Heart left ventricle (tissue), 16 donors: ENCODE results near the gene RIN3. TPM values are rescaled to one million over a fixed set of nuclear protein-coding genes. Genes with fewer than 3 reads are reported as not detected.

Experiments used
- ATAC-seq, 4 donors: fragments of 200-7000 bp; cut with Tn5 transposase; one replicate each; pipeline ENCODE4 v1.9.1; 2020 to 2022; ENCODE audit warnings: moderate library complexity in 4 of 4, mild to moderate bottlenecking in 3 of 4, moderate number of reproducible peaks in 1 of 4
- DNase-seq, 5 donors: peaks; one replicate each; pipeline ENCODE4 v3.0.0-alpha.2; 2020
- H3K27ac ChIP-seq, 12 donors: fragments of 200-600 bp; sonication (generic) in 4 of 12; one replicate each; pipeline versions ENCODE4 v1.5.0 to v1.8.0; 2016 to 2022; ENCODE audit warnings: mild to moderate bottlenecking in 2 of 12
- H3K27me3 ChIP-seq, 9 donors: fragments of 200-600 bp; sonication (generic) in 2 of 9; one replicate each; pipeline versions ENCODE4 v1.5.1 to v1.8.0; 2016 to 2022; ENCODE audit warnings: mild to moderate bottlenecking in 3 of 9
- H3K36me3 ChIP-seq, 9 donors: fragments of 200-600 bp; sonication (generic) in 2 of 9; one replicate each; pipeline versions ENCODE4 v1.5.0 to v1.8.0; 2018 to 2022; ENCODE audit warnings: mild to moderate bottlenecking in 2 of 9
- H3K4me1 ChIP-seq, 12 donors: fragments of 200-600 bp; sonication (generic) in 4 of 12; one replicate each; pipeline versions ENCODE4 v1.5.0 to v1.8.0; 2016 to 2022; ENCODE audit warnings: mild to moderate bottlenecking in 3 of 12
- H3K4me3 ChIP-seq, 12 donors: fragments of 200-600 bp; sonication (generic) in 4 of 12; one replicate each; pipeline versions ENCODE4 v1.5.0 to v1.8.0; 2017 to 2022; ENCODE audit warnings: mild to moderate bottlenecking in 9 of 12, moderate library complexity in 4 of 12
- H3K9me3 ChIP-seq, 12 donors: fragments of 200-600 bp; sonication (generic) in 4 of 12; one replicate each; pipeline versions ENCODE4 v1.5.0 to v1.8.0; 2016 to 2022; ENCODE audit warnings: mild to moderate bottlenecking in 1 of 12
- POLR2A ChIP-seq, 2 donors: fragments of 450-650 bp; IDR thresholded peaks; one replicate each; pipeline ENCODE4 v1.6.1; 2017; ENCODE audit warnings: antibody characterized with exemption in 2 of 2, mild to moderate bottlenecking in 2 of 2, moderate library complexity in 2 of 2
- WGBS, 4 donors: extraction: QIAGEN DNeasy Blood & Tissue Kit in 2 of 4; methylation state at CpG; one replicate each; pipeline versions ENCODE4 v1.1.5 to v1.1.7; 2013 to 2018; 5-methylcytosine and 5-hydroxymethylcytosine counted together
- intact Hi-C, 10 donors: fragments of 100-400 bp; cut with DNase I; formaldehyde crosslinking; loops; one replicate each; pipeline versions ENCODE4 v1.11.1 to v1.14.2; 2022
- polyA plus RNA-seq, 2 donors: library from polyadenylated mRNA; stranded (reverse); fragments of 200-250 nt; gene quantifications; one replicate each; pipeline ENCODE4 v1.2.3, GENCODE V29; 2013
- total RNA-seq, 9 donors: library from RNA; depleted of rRNA in 2 of 9; stranded (reverse); fragments of >200 nt in 2 of 9; fragmentation: NEBNext Ultra II Directional in 3 of 9; extraction: Animal tissue kit (Norgen Biotek cat#: 25700) in 3 of 9; gene quantifications; one replicate each; pipeline versions ENCODE4 v1.1.0 to v1.2.4, GENCODE V29; 2016 to 2023
- TF ChIP-seq, protein P1 (sequence below), 12 donors: fragments of 200-600 bp; sonication (generic) in 4 of 12; IDR thresholded peaks; one replicate each; pipeline versions ENCODE4 v1.5.0 to v1.8.0; 2018 to 2022; ENCODE audit warnings: antibody characterized with exemption in 12 of 12, mild to moderate bottlenecking in 5 of 12
- donor health status: ischemic (EF 13 %, LVEDD 7.1; RV severe dilation, severe dysfunction).
- donor health status: healthy with polysubstance abuse.
- donor health status: DM: no; HTN: yes; CAD: no.
- donor health status: DM: no; HTN: no; CAD: no.
- donor health status: ischemic (EF 25% LVEDD 6.9; RV normal size, moderate dysfunction).
- donor health status: ischemic (EF 25% LVEDD 5.7; RV mildly dilated, moderate dysfunction).
- donor health status: healthy.
- donor health status: DM: yes; HTN: yes; CAD: no.
- donor health status: ischemic (EF 35%, LVEDD 5.7; RV mildly dilated, moderate dysfunction).
- donor health status: nonischemic (EF 11% LVEDD 7.7; RV severe dilation, severe dysfunction).
- donor health status: DM: yes; HTN: yes; CAD: no.
- donor health status: PGD.
- donor health status: ischemic (EF 29% LVEDD 5.4; RV normal size, mild dysfunction).
- donor health status: nonischemic (EF 23%, LVEDD 6.1; RV moderate dilation, normal function).

The RIN3 gene
- total and polyA plus RNA-seq, 11 donors, result 8.6 to 37.0 (median 12.7) TPM

DNA sequence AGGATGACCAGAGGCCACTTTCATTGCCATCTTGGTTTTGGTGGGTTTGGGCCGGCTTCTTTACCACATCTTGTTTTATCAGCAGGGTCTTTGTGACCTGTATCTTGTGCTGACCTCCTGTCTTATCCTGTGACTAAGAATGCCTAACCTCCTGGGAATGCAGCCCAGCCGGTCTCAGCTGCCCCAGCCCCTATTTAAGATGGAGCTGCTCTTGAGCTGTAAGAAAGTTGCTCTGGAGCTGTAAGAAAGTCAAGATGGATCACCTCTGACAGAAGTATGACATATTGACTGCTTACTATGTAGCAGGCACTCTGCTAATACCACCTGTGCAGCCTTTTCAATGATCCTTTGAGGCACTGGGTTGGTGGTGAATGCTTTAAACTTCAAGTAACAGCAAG, 52.1 kb downstream of the RIN3 start:
- Histone ChIP-seq H3K27me3 (no peaks in the 10 kb centered on the region), H3K4me1 (peaks cover 0 to 63% (median 14%) of the 10 kb centered on the region in 12 donors), H3K36me3 (peaks cover 0 to 21% (median 0%) of the 10 kb centered on the region in 9 donors), H3K4me3 (no peak overlapping the region), H3K9me3 (peaks cover 0 to 15% (median 8%) of the 10 kb centered on the region in 12 donors), H3K27ac (no peak overlapping the region)
- DNase-seq (no peak), ATAC-seq (no peak)
- intact Hi-C loops, result no loop called here
- TF ChIP-seq POLR2A (IDR thresholded peaks at IDR 0.05), result no peak
- TF ChIP-seq, protein P1, sequence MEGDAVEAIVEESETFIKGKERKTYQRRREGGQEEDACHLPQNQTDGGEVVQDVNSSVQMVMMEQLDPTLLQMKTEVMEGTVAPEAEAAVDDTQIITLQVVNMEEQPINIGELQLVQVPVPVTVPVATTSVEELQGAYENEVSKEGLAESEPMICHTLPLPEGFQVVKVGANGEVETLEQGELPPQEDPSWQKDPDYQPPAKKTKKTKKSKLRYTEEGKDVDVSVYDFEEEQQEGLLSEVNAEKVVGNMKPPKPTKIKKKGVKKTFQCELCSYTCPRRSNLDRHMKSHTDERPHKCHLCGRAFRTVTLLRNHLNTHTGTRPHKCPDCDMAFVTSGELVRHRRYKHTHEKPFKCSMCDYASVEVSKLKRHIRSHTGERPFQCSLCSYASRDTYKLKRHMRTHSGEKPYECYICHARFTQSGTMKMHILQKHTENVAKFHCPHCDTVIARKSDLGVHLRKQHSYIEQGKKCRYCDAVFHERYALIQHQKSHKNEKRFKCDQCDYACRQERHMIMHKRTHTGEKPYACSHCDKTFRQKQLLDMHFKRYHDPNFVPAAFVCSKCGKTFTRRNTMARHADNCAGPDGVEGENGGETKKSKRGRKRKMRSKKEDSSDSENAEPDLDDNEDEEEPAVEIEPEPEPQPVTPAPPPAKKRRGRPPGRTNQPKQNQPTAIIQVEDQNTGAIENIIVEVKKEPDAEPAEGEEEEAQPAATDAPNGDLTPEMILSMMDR (IDR thresholded peaks at IDR 0.05), result no peak
- 84 to 93% (median 89%) methylated on average over 2 of the region's 2 CpGs for WGBS, 4 donors

DNA sequence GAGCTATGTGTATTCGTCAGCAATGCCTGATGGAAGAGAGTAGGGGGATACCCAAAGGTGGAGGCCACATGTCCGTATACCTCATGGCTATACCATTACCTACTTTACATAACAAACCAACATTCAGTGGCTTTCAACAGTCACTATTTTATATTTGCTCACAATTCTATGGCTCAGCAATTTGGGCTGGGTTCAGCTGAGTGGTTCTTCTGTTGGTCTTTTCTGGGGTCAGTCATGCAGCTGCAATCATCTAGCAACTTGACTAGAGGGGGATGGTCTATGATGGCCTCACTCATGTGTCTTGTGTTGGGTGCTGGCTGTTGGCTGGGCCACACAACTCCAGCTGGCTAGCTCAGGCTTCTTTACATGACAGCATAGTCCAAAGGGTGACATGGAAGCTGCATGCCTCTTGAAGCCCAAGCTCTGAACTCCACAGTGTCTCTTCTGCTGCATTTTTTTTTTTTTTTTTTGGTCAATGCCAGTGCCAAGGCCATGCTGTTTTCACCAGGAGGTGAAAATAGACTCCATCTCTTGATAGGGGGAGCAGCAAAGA, 53.7 kb downstream of the RIN3 start:
- intact Hi-C loops, result no loop called here

DNA sequence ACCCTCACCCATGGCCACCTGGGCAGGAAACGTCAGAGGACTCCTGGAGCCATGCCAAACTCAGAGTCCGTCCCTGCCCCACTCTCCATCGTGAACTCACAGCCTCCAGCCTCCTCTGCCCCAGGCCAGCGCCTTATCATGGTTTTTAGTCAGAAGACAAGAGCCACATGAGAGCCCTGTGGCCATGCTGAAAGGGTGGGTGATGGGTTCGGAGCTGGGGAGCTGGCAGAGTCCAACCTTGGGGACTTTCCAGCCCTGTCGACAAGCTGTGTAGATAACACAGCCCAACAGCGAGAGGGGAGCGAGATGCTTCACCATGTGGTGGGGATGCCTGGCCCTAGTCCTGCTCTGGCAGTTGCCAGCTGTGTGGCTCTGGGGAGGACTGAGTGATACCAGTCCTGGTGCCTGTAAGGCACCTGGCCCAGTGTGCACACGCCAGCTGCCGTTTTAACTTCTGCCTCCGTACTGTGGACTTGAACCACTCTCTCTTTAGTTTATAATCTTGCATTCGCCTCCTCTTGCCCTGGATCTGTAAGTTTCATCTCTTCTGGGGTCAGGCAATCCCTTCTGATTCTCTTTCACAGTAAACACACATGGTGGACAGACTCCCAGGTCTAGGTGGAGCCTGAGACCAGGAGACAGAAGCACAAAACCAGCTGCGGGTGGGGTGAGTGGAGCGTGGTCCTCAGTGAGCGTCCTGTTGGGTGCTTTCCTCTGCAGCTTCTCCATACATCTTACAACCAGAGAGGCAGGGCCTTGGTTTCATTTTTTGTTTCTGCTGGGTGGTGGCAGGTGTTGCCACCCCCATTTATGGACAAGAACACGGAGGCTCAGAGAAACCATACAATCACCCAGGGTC, 55.3 kb downstream of the RIN3 start:
- Histone ChIP-seq H3K27ac (peak overlapping the region in 2 of 12 donors; percentile 63 to 77), H3K36me3 (peaks cover 0 to 22% (median 0%) of the 10 kb centered on the region in 9 donors), H3K27me3 (no peaks in the 10 kb centered on the region), H3K4me1 (peaks cover 0 to 36% (median 10%) of the 10 kb centered on the region in 12 donors), H3K9me3 (peaks cover 0 to 15% (median 8%) of the 10 kb centered on the region in 12 donors), H3K4me3 (no peak overlapping the region)
- DNase-seq (peak; percentile 58 to 78 (median 66)), ATAC-seq (peak; percentile 81 to 94 (median 89))
- intact Hi-C loops, result no loop called here
- TF ChIP-seq, protein P1 (IDR thresholded peaks at IDR 0.05), result no peak
- TF ChIP-seq POLR2A (IDR thresholded peaks at IDR 0.05), result no peak
- 54 to 61% (median 56%) methylated on average over 12 to 16 of the region's 16 CpGs for WGBS, 4 donors

More for the DNA sequence above, 53.7 kb downstream of the RIN3 start:
- peaks cover 0 to 15% (median 8%) of the 10 kb centered on the region in 12 donors for H3K9me3 ChIP-seq
- no peaks in the 10 kb centered on the region for H3K27me3 ChIP-seq
- no peak for DNase-seq
- ATAC-seq, result no peak
- no peak overlapping the region for H3K4me3 ChIP-seq
- peaks cover 0 to 17% (median 0%) of the 10 kb centered on the region in 9 donors for H3K36me3 ChIP-seq
- TF ChIP-seq, protein P1 (IDR thresholded peaks at IDR 0.05), result no peak
- TF ChIP-seq POLR2A (IDR thresholded peaks at IDR 0.05), result no peak
- H3K4me1 ChIP-seq, result peaks cover 0 to 52% (median 14%) of the 10 kb centered on the region in 12 donors
- H3K27ac ChIP-seq, result no peak overlapping the region
- 97 to 100% (median 99%) methylated on average over 2 of the region's 2 CpGs for WGBS, 4 donors

DNA sequence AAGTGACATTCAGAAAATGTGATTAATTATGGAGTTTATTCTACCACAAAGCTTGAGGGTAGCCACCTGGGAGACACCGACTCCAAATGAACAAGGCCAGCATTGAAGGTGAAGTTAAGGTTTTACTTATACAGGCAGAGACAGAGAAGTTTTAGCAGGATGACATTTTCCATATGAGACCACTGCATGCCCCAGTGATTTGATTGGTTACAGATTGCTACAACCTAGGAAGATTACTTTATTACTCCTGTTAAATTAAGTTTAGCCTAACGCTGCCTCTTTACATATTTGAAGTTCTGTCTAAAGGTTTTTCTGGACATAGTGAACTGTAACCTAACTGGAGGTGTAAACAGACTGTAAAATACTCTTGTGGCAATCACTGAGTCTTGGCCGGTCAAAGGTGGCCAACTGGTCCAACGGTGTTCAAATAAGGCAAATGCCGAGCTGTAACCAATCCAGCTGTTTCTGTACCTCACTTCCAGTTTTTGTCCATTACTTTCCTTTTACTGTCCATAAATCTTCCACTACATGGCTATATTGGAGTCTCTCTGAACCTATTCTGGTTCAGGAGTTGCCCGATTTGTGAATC, 57.2 kb downstream of the RIN3 start:
- peak overlapping the region in 1 of 12 donors; percentile 58 for H3K27ac ChIP-seq
- H3K9me3 ChIP-seq, result peaks cover 0 to 15% (median 8%) of the 10 kb centered on the region in 12 donors
- peaks cover 0 to 25% (median 0%) of the 10 kb centered on the region in 9 donors for H3K36me3 ChIP-seq
- intact Hi-C loops, result no loop called here
- DNase-seq, result no peak
- no peak for ATAC-seq
- TF ChIP-seq, protein P1 (IDR thresholded peaks at IDR 0.05), result no peak
- TF ChIP-seq POLR2A (IDR thresholded peaks at IDR 0.05), result no peak
- H3K4me1 ChIP-seq, result peaks cover 0 to 22% (median 4%) of the 10 kb centered on the region in 12 donors
- WGBS, 4 donors, result 89 to 93% (median 91%) methylated on average over 6 of the region's 6 CpGs
- H3K4me3 ChIP-seq, result no peak overlapping the region
- H3K27me3 ChIP-seq, result no peaks in the 10 kb centered on the region
